Activated CD8-positive, alpha-beta T cell treated with anti-CD3 and anti-CD28 coated beads for 36 hours (primary cell): Measurements from ENCODE around the gene ZFYVE9. TPM values are rescaled to one million over a fixed set of nuclear protein-coding genes. Genes with fewer than 3 reads are reported as not detected.

Source experiments
- ATAC-seq: fragments of 200-7000 bp; cut with Tn5 transposase; one replicate; pipeline ENCODE4 v1.10.0; 2021; ENCODE audit warnings: mild to moderate bottlenecking, moderate library complexity
- CTCF ChIA-PET: fragments of 350-600 bp; sonication (Branson Sonifier 250); formaldehyde crosslinking; loops from one replicate; lab custom pipeline; 2021; ENCODE audit warnings: antibody characterized with exemption; lab: Charles Lee
- POLR2A ChIA-PET: fragments of 350-600 bp; sonication (Branson Sonifier 250); formaldehyde crosslinking; loops from one replicate; lab custom pipeline; 2021; ENCODE audit warnings: antibody characterized with exemption; lab: Charles Lee
- DNase-seq: peaks from one replicate; pipeline ENCODE4 v3.0.0-alpha.2; 2020
- H3K27ac Mint-ChIP-seq: one replicate; pipeline ENCODE4 v1.8.0; 2021; ENCODE audit warnings: mild to moderate bottlenecking, mixed read lengths
- H3K27me3 Mint-ChIP-seq: one replicate; pipeline ENCODE4 v1.8.0; 2021; ENCODE audit warnings: mixed read lengths
- H3K36me3 Mint-ChIP-seq: one replicate; pipeline ENCODE4 v1.8.0; 2021; ENCODE audit warnings: low read depth, mixed read lengths
- H3K4me1 Mint-ChIP-seq: one replicate; pipeline ENCODE4 v1.8.0; 2021; ENCODE audit warnings: low read depth, mixed read lengths
- H3K4me3 Mint-ChIP-seq: one replicate; pipeline ENCODE4 v1.8.0; 2021; ENCODE audit warnings: mild to moderate bottlenecking, moderate library complexity, mixed read lengths
- H3K9me3 Mint-ChIP-seq: one replicate; pipeline ENCODE4 v1.8.0; 2021; ENCODE audit warnings: mixed read lengths
- intact Hi-C: fragments of 100-400 bp; cut with micrococcal nuclease; formaldehyde crosslinking; loops from one replicate; pipeline ENCODE4 v1.10.0; 2022
- total RNA-seq, 2 experiments: library from RNA; stranded (reverse); gene quantifications; one replicate each; pipeline ENCODE4 v1.2.3, GENCODE V29; 2021
- TF ChIP-seq, protein P1 (sequence below): fragments of 200-600 bp; IDR thresholded peaks from one replicate; pipeline ENCODE4 v1.8.0; 2022; ENCODE audit warnings: antibody characterized with exemption, mild to moderate bottlenecking

The ZFYVE9 gene
- total RNA-seq, 2 experiments from 2014 or later, result 5.0 to 5.6 TPM

DNA sequence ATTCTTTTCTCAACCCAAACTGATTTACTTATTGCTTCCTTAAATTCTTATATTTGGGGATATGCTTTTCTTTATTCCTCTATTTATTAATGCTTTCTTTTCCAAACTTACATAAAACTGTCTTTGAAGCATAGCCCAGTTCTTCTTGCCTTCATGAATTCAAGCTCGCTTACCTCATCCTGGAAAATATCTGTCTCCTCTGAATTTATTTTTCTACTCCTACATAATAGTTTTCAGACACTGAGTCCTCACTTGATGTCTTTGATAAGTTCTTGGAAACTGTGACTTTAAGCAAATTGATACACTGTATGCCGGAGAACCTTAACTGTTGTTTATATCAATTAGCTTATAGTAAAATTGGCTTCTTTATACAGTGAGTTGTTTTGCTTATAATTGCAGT lies 93.8 kb downstream of the ZFYVE9 start:
- H3K4me3 Mint-ChIP-seq, result no peak overlapping the region
- H3K4me1 Mint-ChIP-seq, result peaks cover 5% of the 10 kb centered on the region
- no peaks in the 10 kb centered on the region for H3K9me3 Mint-ChIP-seq
- no peak overlapping the region for H3K27ac Mint-ChIP-seq
- intact Hi-C loops, result no loop called here
- TF ChIP-seq, protein P1, sequence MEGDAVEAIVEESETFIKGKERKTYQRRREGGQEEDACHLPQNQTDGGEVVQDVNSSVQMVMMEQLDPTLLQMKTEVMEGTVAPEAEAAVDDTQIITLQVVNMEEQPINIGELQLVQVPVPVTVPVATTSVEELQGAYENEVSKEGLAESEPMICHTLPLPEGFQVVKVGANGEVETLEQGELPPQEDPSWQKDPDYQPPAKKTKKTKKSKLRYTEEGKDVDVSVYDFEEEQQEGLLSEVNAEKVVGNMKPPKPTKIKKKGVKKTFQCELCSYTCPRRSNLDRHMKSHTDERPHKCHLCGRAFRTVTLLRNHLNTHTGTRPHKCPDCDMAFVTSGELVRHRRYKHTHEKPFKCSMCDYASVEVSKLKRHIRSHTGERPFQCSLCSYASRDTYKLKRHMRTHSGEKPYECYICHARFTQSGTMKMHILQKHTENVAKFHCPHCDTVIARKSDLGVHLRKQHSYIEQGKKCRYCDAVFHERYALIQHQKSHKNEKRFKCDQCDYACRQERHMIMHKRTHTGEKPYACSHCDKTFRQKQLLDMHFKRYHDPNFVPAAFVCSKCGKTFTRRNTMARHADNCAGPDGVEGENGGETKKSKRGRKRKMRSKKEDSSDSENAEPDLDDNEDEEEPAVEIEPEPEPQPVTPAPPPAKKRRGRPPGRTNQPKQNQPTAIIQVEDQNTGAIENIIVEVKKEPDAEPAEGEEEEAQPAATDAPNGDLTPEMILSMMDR, result no peak
- H3K36me3 Mint-ChIP-seq, result no peaks in the 10 kb centered on the region
- ChIA-PET POLR2A (no interaction called here), CTCF (no interaction called here)
- ATAC-seq (no peak), DNase-seq (no peak)
- no peaks in the 10 kb centered on the region for H3K27me3 Mint-ChIP-seq

DNA sequence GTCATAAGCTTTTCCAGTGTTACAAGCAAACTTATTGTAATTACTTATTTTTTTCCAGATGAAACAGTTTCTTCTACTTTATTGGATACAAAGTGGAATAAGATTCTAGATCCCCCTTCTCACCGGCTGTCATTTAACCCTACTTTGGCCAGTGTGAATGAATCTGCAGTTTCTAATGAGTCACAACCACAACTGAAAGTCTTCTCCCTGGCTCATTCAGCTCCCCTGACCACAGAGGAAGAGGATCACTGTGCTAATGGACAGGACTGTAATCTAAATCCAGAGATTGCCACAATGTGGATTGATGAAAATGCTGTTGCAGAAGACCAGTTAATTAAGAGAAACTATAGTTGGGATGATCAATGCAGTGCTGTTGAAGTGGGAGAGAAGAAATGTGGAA lies 95.5 kb downstream of the ZFYVE9 start:
- ChIA-PET CTCF (no interaction called here), POLR2A (no interaction called here)
- H3K4me1 Mint-ChIP-seq, result peaks cover 7% of the 10 kb centered on the region
- no peak for DNase-seq
- ATAC-seq, result no peak
- H3K27ac Mint-ChIP-seq, result no peak overlapping the region
- intact Hi-C loops, result no loop called here
- no peaks in the 10 kb centered on the region for H3K9me3 Mint-ChIP-seq
- TF ChIP-seq, protein P1, result no peak
- H3K36me3 Mint-ChIP-seq, result no peaks in the 10 kb centered on the region
- no peak overlapping the region for H3K4me3 Mint-ChIP-seq
- H3K27me3 Mint-ChIP-seq, result no peaks in the 10 kb centered on the region

DNA sequence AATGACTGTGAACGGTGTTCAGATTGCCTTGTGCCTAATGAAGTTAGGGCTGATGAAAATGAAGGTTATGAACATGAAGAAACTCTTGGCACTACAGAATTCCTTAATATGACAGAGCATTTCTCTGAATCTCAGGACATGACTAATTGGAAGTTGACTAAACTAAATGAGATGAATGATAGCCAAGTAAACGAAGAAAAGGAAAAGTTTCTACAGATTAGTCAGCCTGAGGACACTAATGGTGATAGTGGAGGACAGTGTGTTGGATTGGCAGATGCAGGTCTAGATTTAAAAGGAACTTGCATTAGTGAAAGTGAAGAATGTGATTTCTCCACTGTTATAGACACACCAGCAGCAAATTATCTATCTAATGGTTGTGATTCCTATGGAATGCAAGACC lies 96.6 kb downstream of the ZFYVE9 start:
- intact Hi-C loops, result no loop called here
- Mint-ChIP-seq H3K9me3 (no peaks in the 10 kb centered on the region), H3K4me3 (no peak overlapping the region), H3K36me3 (no peaks in the 10 kb centered on the region), H3K27me3 (no peaks in the 10 kb centered on the region), H3K27ac (no peak overlapping the region), H3K4me1 (peaks cover 7% of the 10 kb centered on the region)
- TF ChIP-seq, protein P1, result no peak
- no peak for DNase-seq
- POLR2A ChIA-PET, result no interaction called here
- CTCF ChIA-PET, result no interaction called here
- ATAC-seq, result no peak

DNA sequence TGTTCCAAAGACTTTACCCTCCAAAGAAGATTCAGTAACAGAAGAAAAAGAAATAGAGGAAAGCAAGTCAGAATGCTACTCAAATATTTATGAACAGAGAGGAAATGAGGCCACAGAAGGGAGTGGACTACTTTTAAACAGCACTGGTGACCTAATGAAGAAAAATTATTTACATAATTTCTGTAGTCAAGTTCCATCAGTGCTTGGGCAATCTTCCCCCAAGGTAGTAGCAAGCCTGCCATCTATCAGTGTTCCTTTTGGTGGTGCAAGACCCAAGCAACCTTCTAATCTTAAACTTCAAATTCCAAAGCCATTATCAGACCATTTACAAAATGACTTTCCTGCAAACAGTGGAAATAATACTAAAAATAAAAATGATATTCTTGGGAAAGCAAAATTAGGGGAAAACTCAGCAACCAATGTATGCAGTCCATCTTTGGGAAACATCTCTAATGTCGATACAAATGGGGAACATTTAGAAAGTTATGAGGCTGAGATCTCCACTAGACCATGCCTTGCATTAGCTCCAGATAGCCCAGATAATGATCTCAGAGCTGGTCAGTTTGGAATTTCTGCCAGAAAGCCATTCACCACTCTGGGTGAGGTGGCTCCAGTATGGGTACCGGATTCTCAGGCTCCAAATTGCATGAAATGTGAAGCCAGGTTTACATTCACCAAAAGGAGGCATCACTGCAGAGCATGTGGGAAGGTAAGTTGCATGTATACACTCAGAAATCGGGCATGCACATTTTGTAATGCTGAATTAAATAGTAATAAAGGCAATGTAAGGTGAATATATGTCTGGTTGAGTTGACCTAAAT lies 97.2 kb downstream of the ZFYVE9 start:
- Mint-ChIP-seq H3K27ac (no peak overlapping the region), H3K4me1 (peaks cover 7% of the 10 kb centered on the region)
- DNase-seq, result no peak

DNA sequence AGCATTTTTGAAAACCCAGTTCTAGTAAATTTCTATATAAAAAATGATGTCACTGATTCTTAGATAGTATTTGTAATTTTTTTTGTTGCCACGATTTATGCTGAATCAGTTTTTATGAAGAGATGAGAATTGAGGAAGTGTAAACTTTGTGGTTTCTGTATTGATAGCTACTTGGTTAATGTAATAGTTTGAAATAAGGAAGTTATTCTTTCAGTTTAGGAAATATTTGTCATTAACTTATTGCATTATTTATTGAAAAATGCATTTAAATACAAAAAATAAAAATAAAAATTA lies 97.8 kb downstream of the ZFYVE9 start:
- DNase-seq (no peak), ATAC-seq (no peak)
- Mint-ChIP-seq H3K27me3 (no peaks in the 10 kb centered on the region), H3K4me3 (no peak overlapping the region), H3K4me1 (peaks cover 7% of the 10 kb centered on the region), H3K36me3 (no peaks in the 10 kb centered on the region), H3K9me3 (no peaks in the 10 kb centered on the region), H3K27ac (no peak overlapping the region)
- ChIA-PET POLR2A (no interaction called here), CTCF (interaction anchor here (1.5 kb wide), 1 partner anchor 75 kb away, joined by 3 read pairs; no protein-coding TSS in a partner anchor)
- TF ChIP-seq, protein P1, result no peak
- intact Hi-C loops, result no loop called here

More for the DNA sequence above, 97.2 kb downstream of the ZFYVE9 start:
- ATAC-seq, result no peak
- Mint-ChIP-seq H3K4me3 (no peak overlapping the region), H3K36me3 (no peaks in the 10 kb centered on the region), H3K27me3 (no peaks in the 10 kb centered on the region), H3K9me3 (no peaks in the 10 kb centered on the region)
- intact Hi-C loops, result no loop called here
- TF ChIP-seq, protein P1, result no peak
- CTCF ChIA-PET, result interaction anchor here (1.5 kb wide), 1 partner anchor 75 kb away, joined by 3 read pairs; no protein-coding TSS in a partner anchor
- POLR2A ChIA-PET, result no interaction called here
